Upper lobe of left lung (tissue), 4 donors: ENCODE measurements around the gene C1orf226.

Experiments used
- EP300 ChIP-seq, 4 donors: sonication (generic); formaldehyde crosslinking; IDR thresholded peaks; one replicate each; pipeline ENCODE4 v1.5.1; 2017; ENCODE audit warnings: antibody characterized with exemption in 4 of 4, control low read depth in 2 of 4
- POLR2A ChIP-seq, 4 donors: fragments of 450-650 bp; IDR thresholded peaks; one replicate each; pipeline ENCODE4 v1.5.1; 2016 to 2017; ENCODE audit warnings: antibody characterized with exemption in 4 of 4, mild to moderate bottlenecking in 2 of 4
- TF ChIP-seq, protein P1 (sequence below), 6 experiments: fragments of 450-650 bp in 4 of 6; fragments of 200-600 bp in 2 of 6; sonication (generic) in 2 of 6; IDR thresholded peaks; one replicate each; pipeline ENCODE4 v1.5.1; 2016 to 2019; ENCODE audit warnings: antibody characterized with exemption in 6 of 6

DNA sequence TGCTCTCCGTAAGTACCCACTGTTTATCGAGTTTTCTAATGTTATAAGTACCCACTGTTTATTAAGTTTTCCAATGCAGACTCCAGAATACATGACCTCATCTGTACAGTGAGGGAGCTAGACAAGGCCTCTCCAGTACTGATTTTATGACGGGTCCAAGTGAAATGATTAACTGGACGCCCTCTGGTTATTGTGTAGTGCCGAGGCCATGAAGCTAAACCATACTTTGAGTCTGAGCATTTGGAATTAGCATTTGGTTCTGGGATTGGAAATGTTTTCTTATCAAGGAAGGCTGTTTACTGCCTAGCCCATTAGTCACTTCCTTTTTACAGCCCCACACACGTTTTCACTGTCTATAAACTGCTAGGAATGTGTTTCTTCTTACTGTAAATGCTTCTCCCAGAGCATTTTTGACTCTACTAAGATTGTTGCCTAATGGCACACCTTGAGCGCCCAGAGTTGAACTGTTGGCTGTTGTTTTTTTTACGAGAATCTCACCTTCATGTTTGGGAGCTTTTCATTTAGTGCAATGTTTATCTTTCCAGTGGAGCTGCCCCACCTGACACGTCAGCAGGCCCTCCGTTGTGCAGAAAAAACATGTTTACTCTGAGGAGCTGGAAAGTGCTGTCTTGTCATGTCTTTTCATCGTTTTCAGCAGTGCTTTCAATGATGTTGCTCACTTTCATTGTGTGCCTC, 31.7 kb upstream of the C1orf226 start:
- TF ChIP-seq POLR2A (IDR thresholded peaks at IDR 0.05) (no peak), EP300 (IDR thresholded peaks at IDR 0.05) (no peak)
- TF ChIP-seq, protein P1, sequence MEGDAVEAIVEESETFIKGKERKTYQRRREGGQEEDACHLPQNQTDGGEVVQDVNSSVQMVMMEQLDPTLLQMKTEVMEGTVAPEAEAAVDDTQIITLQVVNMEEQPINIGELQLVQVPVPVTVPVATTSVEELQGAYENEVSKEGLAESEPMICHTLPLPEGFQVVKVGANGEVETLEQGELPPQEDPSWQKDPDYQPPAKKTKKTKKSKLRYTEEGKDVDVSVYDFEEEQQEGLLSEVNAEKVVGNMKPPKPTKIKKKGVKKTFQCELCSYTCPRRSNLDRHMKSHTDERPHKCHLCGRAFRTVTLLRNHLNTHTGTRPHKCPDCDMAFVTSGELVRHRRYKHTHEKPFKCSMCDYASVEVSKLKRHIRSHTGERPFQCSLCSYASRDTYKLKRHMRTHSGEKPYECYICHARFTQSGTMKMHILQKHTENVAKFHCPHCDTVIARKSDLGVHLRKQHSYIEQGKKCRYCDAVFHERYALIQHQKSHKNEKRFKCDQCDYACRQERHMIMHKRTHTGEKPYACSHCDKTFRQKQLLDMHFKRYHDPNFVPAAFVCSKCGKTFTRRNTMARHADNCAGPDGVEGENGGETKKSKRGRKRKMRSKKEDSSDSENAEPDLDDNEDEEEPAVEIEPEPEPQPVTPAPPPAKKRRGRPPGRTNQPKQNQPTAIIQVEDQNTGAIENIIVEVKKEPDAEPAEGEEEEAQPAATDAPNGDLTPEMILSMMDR (IDR thresholded peaks at IDR 0.05), result no peak
